Ishikawa (cell line): ENCODE measurements around the gene NSMF.
A peak's percentile ranks its signal among the peaks of the same experiment; 100 is the strongest.

ENCODE experiments used
- CEBPB ChIP-seq: IDR thresholded peaks from 2 replicates; pipeline ENCODE4 v1.6.1; 2012
- CREB1 ChIP-seq: IDR thresholded peaks from 2 replicates; pipeline ENCODE4 v1.6.1; 2012; ENCODE audit warnings: low read depth
- EGR1 ChIP-seq: IDR thresholded peaks from 2 replicates; pipeline ENCODE4 v1.6.1; 2012
- EP300 ChIP-seq: IDR thresholded peaks from 2 replicates; pipeline ENCODE4 v1.6.1; 2012; ENCODE audit warnings: borderline replicate concordance
- FOXM1 ChIP-seq: IDR thresholded peaks from 2 replicates; pipeline ENCODE4 v1.6.1; 2012; ENCODE audit warnings: low read depth, borderline replicate concordance
- NFIC ChIP-seq: IDR thresholded peaks from 2 replicates; pipeline ENCODE4 v1.6.1; 2012
- RAD21 ChIP-seq: IDR thresholded peaks from 2 replicates; pipeline ENCODE4 v1.6.1; 2012; ENCODE audit warnings: low read depth
- TAF1 ChIP-seq: IDR thresholded peaks from 2 replicates; pipeline ENCODE4 v1.6.1; 2012; ENCODE audit warnings: low read depth, mild to moderate bottlenecking
- TCF12 ChIP-seq: IDR thresholded peaks from 2 replicates; pipeline ENCODE4 v1.6.1; 2012; ENCODE audit warnings: low read depth
- TEAD4 ChIP-seq: IDR thresholded peaks from 2 replicates; pipeline ENCODE4 v1.6.1; 2012
- YY1 ChIP-seq: IDR thresholded peaks from 2 replicates; pipeline ENCODE4 v1.6.1; 2012; ENCODE audit warnings: low read depth
- ZBTB7A ChIP-seq: IDR thresholded peaks from 2 replicates; pipeline ENCODE4 v1.6.1; 2012; ENCODE audit warnings: low read depth
- TF ChIP-seq, protein P1 (sequence below): IDR thresholded peaks from 2 replicates; pipeline ENCODE4 v1.6.1; 2012
- TF ChIP-seq, protein P2 (sequence below): IDR thresholded peaks from 2 replicates; pipeline ENCODE4 v1.6.1; 2012
- TF ChIP-seq, protein P3 (sequence below): IDR thresholded peaks from 2 replicates; pipeline ENCODE4 v1.6.1; 2012; ENCODE audit warnings: low read depth, mild to moderate bottlenecking

NSMF gene

DNA sequence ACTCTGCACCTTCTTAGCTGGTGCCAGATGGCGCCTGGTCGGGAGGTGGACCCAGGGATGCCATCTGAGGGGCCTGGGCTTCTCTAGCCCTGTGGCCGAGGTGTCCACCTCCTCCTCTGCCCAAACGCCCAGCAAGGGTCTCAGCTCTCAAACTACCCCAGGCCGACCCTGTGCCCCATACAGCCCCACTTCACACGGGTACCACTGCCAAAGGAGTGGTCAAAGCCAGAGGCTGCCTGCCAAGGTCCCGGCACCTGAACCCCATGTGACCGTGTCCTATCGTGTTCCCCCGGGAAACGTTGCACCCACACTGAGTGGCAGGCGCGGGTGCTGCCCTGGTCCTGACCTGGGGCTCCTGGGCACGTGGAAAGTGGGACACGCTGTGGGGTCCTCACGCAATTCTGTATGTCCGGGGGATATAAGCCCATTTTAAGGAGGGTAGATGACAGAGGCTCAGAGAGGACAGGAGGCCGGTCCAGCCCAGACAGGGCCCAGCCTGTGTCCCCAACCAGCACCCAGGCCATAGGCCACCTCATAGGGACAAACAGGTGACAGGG is 19.9 kb downstream of the NSMF start:
- TF ChIP-seq, protein P1, sequence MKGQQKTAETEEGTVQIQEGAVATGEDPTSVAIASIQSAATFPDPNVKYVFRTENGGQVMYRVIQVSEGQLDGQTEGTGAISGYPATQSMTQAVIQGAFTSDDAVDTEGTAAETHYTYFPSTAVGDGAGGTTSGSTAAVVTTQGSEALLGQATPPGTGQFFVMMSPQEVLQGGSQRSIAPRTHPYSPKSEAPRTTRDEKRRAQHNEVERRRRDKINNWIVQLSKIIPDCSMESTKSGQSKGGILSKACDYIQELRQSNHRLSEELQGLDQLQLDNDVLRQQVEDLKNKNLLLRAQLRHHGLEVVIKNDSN: no peak
- TF ChIP-seq NFIC (no peak), YY1 (no peak), EP300 (no peak), CEBPB (no peak), TCF12 (no peak), RAD21 (no peak), FOXM1 (no peak), ZBTB7A (no peak), CREB1 (no peak), TAF1 (no peak), TEAD4 (no peak), EGR1 (no peak)
- TF ChIP-seq, protein P2, sequence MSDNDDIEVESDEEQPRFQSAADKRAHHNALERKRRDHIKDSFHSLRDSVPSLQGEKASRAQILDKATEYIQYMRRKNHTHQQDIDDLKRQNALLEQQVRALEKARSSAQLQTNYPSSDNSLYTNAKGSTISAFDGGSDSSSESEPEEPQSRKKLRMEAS: no peak
- TF ChIP-seq, protein P3, sequence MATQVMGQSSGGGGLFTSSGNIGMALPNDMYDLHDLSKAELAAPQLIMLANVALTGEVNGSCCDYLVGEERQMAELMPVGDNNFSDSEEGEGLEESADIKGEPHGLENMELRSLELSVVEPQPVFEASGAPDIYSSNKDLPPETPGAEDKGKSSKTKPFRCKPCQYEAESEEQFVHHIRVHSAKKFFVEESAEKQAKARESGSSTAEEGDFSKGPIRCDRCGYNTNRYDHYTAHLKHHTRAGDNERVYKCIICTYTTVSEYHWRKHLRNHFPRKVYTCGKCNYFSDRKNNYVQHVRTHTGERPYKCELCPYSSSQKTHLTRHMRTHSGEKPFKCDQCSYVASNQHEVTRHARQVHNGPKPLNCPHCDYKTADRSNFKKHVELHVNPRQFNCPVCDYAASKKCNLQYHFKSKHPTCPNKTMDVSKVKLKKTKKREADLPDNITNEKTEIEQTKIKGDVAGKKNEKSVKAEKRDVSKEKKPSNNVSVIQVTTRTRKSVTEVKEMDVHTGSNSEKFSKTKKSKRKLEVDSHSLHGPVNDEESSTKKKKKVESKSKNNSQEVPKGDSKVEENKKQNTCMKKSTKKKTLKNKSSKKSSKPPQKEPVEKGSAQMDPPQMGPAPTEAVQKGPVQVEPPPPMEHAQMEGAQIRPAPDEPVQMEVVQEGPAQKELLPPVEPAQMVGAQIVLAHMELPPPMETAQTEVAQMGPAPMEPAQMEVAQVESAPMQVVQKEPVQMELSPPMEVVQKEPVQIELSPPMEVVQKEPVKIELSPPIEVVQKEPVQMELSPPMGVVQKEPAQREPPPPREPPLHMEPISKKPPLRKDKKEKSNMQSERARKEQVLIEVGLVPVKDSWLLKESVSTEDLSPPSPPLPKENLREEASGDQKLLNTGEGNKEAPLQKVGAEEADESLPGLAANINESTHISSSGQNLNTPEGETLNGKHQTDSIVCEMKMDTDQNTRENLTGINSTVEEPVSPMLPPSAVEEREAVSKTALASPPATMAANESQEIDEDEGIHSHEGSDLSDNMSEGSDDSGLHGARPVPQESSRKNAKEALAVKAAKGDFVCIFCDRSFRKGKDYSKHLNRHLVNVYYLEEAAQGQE: no peak

DNA sequence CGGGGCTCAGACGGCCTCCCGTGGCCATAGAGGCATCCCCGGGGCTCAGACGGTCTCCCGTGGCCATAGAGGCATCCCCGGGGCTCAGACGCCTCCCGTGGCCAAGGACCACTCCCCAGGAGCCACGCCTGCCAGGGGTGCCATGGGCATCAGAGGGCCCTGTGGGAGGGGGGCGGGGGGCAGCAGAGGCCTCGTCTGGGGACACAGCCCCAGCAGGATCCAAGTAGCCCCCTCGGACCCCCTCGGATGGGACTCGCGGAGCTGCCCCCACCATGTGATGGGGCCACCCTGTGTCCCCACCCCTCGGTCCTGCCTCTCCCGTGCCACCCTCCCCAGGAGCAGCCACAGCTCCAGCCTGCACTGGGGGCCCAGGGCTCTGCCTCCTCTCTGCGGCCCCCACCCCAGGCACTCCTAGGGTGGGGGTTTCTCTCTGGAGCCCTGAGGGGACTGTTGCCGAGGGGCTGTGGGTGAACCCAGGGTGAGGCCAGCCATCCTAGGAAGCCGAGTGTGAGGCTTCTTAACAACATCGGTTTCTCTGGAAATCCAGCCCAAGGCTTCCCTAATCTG is 20.5 kb downstream of the NSMF start:
- TF ChIP-seq CEBPB (no peak), FOXM1 (no peak), RAD21 (no peak)

DNA sequence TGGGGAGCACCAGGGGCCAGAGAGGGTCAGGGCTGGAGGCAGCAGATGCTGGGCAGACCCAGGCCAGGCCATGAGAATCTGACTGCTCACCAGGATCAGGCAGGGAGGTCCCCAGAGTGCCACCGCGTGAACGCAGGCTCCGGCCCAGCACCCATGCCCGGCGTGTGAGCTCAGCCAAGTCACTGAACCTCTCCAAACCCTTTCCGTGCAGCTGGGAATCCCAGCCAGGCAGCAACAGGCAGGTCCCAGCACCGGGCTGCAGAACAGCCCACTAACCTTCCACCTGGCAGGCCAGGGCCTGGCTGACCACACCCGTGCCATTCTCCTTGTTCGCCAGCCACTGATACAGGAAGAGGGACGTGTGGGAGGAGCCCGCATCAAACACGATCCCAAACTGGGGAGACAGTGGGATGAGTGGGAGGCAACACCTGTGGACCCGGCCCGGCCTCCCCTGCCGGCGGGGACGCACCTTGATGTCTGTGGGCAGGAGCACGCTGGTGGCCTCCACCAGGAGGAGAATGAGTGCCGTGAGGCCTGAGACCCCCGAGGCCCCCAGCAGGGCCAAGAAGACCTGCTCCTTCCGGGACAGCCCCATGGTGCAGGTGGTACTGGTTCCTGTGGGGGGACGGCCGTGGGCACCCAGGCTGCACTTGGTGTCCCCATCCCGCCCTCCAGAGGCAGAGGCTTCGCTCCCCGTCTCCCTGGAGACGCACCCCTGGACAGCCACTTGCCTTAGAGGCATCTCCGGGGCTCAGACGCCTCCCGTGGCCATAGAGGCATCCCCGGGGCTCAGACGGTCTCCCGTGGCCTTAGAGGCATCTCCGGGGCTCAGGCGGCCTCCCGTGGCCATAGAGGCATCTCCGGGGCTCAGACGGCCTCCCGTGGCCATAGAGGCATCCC is 21.2 kb downstream of the NSMF start:
- peak; percentile 43; the same call in 1 of the 2 replicates for TF ChIP-seq ZBTB7A
- TF ChIP-seq, protein P3: no peak

DNA sequence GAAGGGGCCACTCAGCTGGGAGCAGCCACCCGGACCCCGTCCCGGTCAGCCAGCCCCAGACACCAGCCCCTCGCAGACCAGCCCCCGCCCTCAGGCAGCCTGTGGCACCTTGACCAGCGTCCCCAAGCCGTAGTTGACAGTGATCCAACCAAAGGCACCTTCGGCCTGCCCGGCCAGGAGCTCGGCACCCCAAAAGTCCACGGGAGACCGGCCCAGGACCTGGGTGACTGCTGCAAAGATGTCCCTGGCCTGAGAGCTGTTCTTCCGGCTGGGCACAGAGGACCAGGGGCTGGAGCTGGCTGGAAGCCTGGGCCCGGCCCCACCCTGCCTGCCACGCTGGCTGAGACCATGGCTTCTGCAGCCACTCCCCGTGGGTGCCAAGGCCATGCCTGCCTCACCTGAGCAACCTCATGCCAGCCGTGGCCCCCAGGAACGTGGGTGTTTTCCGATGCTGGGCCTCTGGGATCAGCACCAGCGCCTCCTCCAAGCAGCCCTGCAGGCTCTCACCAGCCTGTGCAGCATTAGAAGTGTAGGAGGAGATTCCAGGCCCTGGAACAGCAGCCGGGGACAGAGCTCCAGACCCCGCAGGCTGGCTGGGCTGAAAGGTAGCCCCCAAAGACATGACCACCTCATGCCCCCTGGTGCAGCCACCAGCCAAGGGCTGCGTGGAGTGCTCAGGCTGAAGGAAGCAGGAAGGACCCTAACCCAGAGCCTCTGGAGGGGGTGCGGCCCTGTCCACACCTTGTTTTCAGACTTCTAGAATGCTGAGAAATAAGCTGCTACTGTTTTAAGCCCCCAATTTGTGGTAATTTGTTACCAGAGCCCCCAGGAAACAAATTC is 22.2 kb downstream of the NSMF start:
- 0 out of 2 replicates have a peak, but pooled peaks have one; percentile 12 for TF ChIP-seq TCF12
- no peak for TF ChIP-seq TEAD4

DNA sequence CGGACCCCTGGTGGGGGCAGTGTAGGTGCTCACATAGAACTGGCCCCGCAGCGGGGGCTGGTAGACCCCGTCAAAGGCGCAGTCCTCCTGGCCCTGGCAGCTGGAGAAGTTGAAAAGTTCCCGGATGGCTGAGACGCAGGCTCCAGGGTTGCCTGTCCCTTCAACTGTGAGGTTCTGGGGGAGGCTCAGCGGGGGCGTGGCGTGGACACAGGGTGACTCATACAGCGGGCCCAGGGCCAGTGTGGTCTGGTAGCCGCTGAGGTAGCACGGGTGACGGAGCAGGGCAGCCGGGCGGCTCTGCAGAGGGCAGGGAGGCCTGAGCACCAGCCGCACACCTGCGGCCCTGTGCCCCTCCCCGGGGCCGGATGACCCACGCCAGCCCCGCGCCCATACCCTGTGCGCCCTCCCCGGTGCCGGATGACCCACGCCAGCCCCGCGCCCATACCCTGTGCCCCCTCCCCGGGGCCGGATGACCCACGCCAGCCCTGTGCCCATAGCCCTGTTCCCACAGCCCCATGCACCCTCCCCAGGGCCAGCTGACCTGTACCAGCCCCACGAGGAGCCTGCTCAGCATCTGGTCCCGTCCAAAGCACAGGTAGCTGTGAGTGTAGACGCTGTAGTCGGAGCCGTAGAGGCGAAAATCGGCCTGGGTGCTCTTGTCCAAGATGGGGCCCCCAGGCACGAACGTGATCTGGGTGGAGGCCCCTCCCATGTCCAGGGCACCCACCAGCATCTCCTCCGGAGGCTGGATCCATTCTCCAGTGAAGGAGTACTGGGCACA is 23.0 kb downstream of the NSMF start:
- TF ChIP-seq TEAD4: peak; percentile 61; the same call in 1 of the 2 replicates
- TF ChIP-seq YY1: no peak; the same call in 1 of the 2 replicates
- TF ChIP-seq TCF12: peak; percentile 86
- peak; percentile 93 for TF ChIP-seq NFIC
- peak; percentile 65 for TF ChIP-seq EP300
- TF ChIP-seq CEBPB: no peak
- no peak for TF ChIP-seq CREB1
- no peak; the same call in none of the 2 replicates for TF ChIP-seq RAD21
- TF ChIP-seq ZBTB7A: 0 out of 2 replicates have a peak, but pooled peaks have one; percentile 23
- TF ChIP-seq, protein P3: no peak
- TF ChIP-seq TAF1: 0 out of 2 replicates have a peak, but pooled peaks have one; percentile 22
- TF ChIP-seq, protein P2: peak; percentile 65
- TF ChIP-seq FOXM1: no peak
- TF ChIP-seq, protein P1: no peak
- TF ChIP-seq EGR1: peak; percentile 95
